Epithelial cell of proximal tubule (primary cell): Measurements from ENCODE around the gene PCGF1. TPM values are rescaled to one million over a fixed set of nuclear protein-coding genes. Genes with fewer than 3 reads are reported as not detected.

Experiments used
- DNase-seq: peaks from one replicate; pipeline ENCODE4 v3.0.0-alpha.2; 2011; ENCODE audit warnings: low read depth
- H3K4me3 ChIP-seq: 2 replicates; pipeline ENCODE4 v1.5.1; 2011; ENCODE audit warnings: low read depth, mild to moderate bottlenecking, low read length
- CTCF ChIP-seq: conservative IDR thresholded peaks from 2 replicates; pipeline ENCODE4 v1.5.1; 2012; ENCODE audit warnings: low read depth, mild to moderate bottlenecking, low read length
- total RNA-seq: library from RNA; depleted of rRNA; stranded (reverse); fragments of >200 nt; gene quantifications from 2 replicates; pipeline ENCODE4 v1.2.3, GENCODE V29; 2015

The PCGF1 gene
- total RNA-seq, 1 donor from 2014 or later, result 16.3 TPM

- no peak for TF ChIP-seq CTCF
- H3K4me3 ChIP-seq, result peak overlapping the region; percentile 72
- DNase-seq, result no peak
Observed at GRCh38 chr2:74507926-74508520, 528 bp upstream of the PCGF1 start.

- no peak for TF ChIP-seq CTCF
- no peak for DNase-seq
- H3K4me3 ChIP-seq, result peak overlapping the region; percentile 32
Observed at GRCh38 chr2:74505448-74506246, 1.8 kb downstream of the PCGF1 start.

GRCh38 chr2:74504591-74504990, 2.9 kb downstream of the PCGF1 start:
- no peak for DNase-seq
- no peak for TF ChIP-seq CTCF
- peak overlapping the region; percentile 94 for H3K4me3 ChIP-seq

- DNase-seq, result no peak
- no peak for TF ChIP-seq CTCF
- peak overlapping the region; percentile 94 for H3K4me3 ChIP-seq
Observed at GRCh38 chr2:74503506-74504475, 3.7 kb downstream of the PCGF1 start.

- peak; percentile 30 for TF ChIP-seq CTCF
- no peak for DNase-seq
- peak overlapping the region; percentile 94 for H3K4me3 ChIP-seq
Observed at GRCh38 chr2:74502720-74503505, 4.6 kb downstream of the PCGF1 start.

- TF ChIP-seq CTCF, result no peak
- peak overlapping the region; percentile 94 for H3K4me3 ChIP-seq
- DNase-seq, result no peak
Observed at GRCh38 chr2:74502147-74502719, 5.3 kb downstream of the PCGF1 start.
